Pancreas (tissue), 10 donors: ENCODE measurements around the gene CFAP74. TPM values are rescaled to one million over a fixed set of nuclear protein-coding genes. Genes with fewer than 3 reads are reported as not detected.

ENCODE experiments used
- ATAC-seq, 4 donors: fragments of 200-7000 bp; cut with Tn5 transposase; one replicate each; pipeline versions ENCODE4 v1.8.0 to v1.9.1; 2020; ENCODE audit warnings: mild to moderate bottlenecking in 4 of 4, moderate library complexity in 4 of 4
- DNase-seq, 6 donors: peaks; one replicate each; pipeline ENCODE4 v3.0.0-alpha.2; 2020
- FAIRE-seq: peaks from 2 replicates; lab custom pipeline; 2012; peaks lifted over from hg19 to GRCh38; lab: Jason Lieb, UNC
- H3K27ac ChIP-seq, 4 donors: fragments of 200-600 bp; sonication (generic); 1 replicate in 3 of 4; 2 replicates in 1 of 4; pipeline versions ENCODE4 v1.5.0 to v1.8.0; 2020
- H3K27me3 ChIP-seq, 4 donors: fragments of 200-600 bp; one replicate each; pipeline ENCODE4 v1.8.0; 2021
- H3K36me3 ChIP-seq, 3 donors: fragments of 200-600 bp; sonication (generic) in 1 of 3; one replicate each; pipeline versions ENCODE4 v1.5.0 to v1.8.0; 2020 to 2021
- H3K4me1 ChIP-seq, 3 donors: fragments of 200-600 bp; one replicate each; pipeline ENCODE4 v1.8.0; 2021
- H3K4me3 ChIP-seq, 4 donors: fragments of 200-600 bp; sonication (generic) in 2 of 4; one replicate each; pipeline versions ENCODE4 v1.5.0 to v1.8.0; 2020 to 2021
- H3K9me3 ChIP-seq, 4 donors: fragments of 200-600 bp; one replicate each; pipeline ENCODE4 v1.8.0; 2021
- WGBS, 2 donors: extraction: QIAGEN DNeasy Blood & Tissue Kit; methylation state at CpG; one replicate each; pipeline ENCODE4 v1.1.7; 2013; 5-methylcytosine and 5-hydroxymethylcytosine counted together
- intact Hi-C, 3 donors: fragments of 100-400 bp; cut with DNase I; formaldehyde crosslinking; loops; one replicate each; pipeline versions ENCODE4 v1.11.1 to v1.14.2; 2022
- polyA plus RNA-seq, 2 donors: library from polyadenylated mRNA; stranded (reverse); fragments of 200-250 nt; gene quantifications; one replicate each; pipeline ENCODE4 v1.2.3, GENCODE V29; 2013
- total RNA-seq, 6 donors: library from RNA; stranded (reverse); fragmentation: NEBNext Ultra II Directional in 4 of 6; extraction: Animal tissue kit (Norgen Biotek cat#: 25700) in 4 of 6; gene quantifications; one replicate each; pipeline versions ENCODE4 v1.2.1 to v1.2.4, GENCODE V29; 2021 to 2023
- TF ChIP-seq, protein P1 (sequence below), 4 donors: fragments of 200-600 bp; sonication (generic) in 3 of 4; IDR thresholded peaks; one replicate each; pipeline versions ENCODE4 v1.5.0 to v1.8.0; 2021; ENCODE audit warnings: antibody characterized with exemption in 4 of 4
- donor health status: healthy with polysubstance abuse.
- donor health status: DM: no; HTN: no; CAD: no; lungs with moderate emphysema.
- donor health status: DM: no; HTN: no; CAD: no.
- donor health status: control.
- donor health status: control.
- donor health status: Bipolar disorder and iron deficiency.
- donor health status: DM: yes; HTN: yes; CAD: no.
- donor health status: DM: no; HTN: no; CAD: no.
- donor health status: DM: no; HTN: no; CAD: no.
- donor health status: DM: yes; HTN: yes; CAD: no.

CFAP74 gene
- total and polyA plus RNA-seq, 8 donors, result 0.08 to 0.16 TPM; not detected in 6

DNA sequence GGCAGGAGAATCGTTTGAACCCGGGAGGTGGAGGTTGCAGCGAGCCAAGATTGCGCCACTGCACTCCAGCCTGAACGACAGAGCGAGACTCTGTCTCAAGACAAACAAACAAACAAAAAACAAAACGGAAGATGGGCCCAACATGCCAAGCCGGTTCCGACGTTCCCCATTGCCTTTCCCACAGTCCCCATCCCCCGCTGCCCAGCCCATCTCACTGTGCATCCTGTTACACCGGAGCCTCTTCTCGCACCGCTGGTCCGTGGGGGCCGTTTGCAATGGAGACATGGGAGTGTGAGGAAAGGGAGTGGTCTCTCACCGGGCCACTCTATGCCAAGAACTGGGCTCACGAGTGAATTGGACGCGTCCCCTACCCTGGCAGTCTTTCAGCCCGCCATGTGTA is 1.3 kb upstream of the CFAP74 start:
- ATAC-seq (no peak), DNase-seq (no peak), FAIRE-seq (no peak)
- intact Hi-C loops, result no loop called here
- no peaks in the 10 kb centered on the region for H3K9me3 ChIP-seq
- H3K4me3 ChIP-seq, result no peak overlapping the region
- H3K4me1 ChIP-seq, result no peaks in the 10 kb centered on the region
- TF ChIP-seq, protein P1, sequence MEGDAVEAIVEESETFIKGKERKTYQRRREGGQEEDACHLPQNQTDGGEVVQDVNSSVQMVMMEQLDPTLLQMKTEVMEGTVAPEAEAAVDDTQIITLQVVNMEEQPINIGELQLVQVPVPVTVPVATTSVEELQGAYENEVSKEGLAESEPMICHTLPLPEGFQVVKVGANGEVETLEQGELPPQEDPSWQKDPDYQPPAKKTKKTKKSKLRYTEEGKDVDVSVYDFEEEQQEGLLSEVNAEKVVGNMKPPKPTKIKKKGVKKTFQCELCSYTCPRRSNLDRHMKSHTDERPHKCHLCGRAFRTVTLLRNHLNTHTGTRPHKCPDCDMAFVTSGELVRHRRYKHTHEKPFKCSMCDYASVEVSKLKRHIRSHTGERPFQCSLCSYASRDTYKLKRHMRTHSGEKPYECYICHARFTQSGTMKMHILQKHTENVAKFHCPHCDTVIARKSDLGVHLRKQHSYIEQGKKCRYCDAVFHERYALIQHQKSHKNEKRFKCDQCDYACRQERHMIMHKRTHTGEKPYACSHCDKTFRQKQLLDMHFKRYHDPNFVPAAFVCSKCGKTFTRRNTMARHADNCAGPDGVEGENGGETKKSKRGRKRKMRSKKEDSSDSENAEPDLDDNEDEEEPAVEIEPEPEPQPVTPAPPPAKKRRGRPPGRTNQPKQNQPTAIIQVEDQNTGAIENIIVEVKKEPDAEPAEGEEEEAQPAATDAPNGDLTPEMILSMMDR (IDR thresholded peaks at IDR 0.05), result no peak
- 71 to 74% methylated on average over 21 of the region's 21 CpGs for WGBS, 2 donors
- H3K27ac ChIP-seq, result no peak overlapping the region
- H3K36me3 ChIP-seq, result no peaks in the 10 kb centered on the region
- H3K27me3 ChIP-seq, result peaks cover 0 to 12% (median 3%) of the 10 kb centered on the region in 4 donors

DNA sequence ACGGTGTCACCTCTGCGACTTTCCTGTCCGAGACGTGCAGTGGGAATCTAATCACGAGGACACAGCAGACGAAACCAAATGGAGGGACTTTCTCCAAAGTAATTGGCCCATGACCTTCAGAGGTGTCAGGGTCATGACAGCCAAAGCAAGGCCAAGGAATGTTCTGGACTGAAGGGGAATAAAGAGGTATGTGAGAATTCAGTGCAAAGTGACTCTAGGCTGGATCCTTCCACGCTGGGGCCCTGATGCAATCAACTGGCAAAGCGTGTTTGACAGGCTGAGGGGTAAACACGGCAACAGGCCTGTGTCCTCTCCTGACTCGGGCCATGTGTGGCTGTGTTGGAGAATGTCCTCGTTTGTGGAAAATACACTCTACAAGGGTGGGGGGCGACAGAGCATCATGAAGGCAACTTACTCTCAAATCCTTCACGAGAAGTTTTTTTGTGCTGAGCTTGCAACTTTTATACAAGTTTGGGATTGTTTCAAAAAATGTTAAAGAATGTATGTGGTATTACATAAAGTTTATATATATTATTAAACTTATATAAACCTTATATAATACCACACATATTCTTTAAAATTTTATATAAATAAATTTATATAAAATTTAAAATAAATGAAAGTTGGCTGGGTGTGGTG is 1.7 kb downstream of the CFAP74 start:
- FAIRE-seq, result no peak
- Histone ChIP-seq H3K36me3 (no peaks in the 10 kb centered on the region), H3K4me3 (no peak overlapping the region), H3K27ac (no peak overlapping the region), H3K9me3 (no peaks in the 10 kb centered on the region), H3K4me1 (no peaks in the 10 kb centered on the region), H3K27me3 (peaks cover 0 to 12% (median 3%) of the 10 kb centered on the region in 4 donors)
- no peak for ATAC-seq
- DNase-seq, result no peak
- intact Hi-C loops, result no loop called here
- WGBS, 2 donors, result 65 to 69% methylated on average over 13 of the region's 13 CpGs
- TF ChIP-seq, protein P1 (IDR thresholded peaks at IDR 0.05), result no peak

DNA sequence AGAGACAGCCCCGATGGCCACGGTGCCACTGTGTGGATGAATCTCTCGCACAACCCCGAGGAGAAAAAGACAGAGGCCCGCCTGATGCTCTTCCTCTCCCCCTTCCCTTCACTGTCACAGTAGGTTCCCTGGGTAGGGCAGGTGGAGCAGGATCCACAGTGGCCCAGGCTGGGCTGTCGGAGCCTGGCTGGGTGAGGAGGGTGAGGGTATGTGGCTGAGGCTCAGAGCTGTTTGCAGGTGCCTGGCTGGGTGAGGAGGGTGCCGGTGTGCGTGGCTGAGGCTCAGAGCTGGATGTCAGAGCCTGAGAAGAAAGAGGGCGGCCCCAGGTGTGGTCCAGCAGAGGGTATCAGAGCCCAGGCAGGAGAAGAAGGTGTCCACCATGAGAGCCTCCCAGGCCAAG is 2.7 kb downstream of the CFAP74 start:
- FAIRE-seq, result no peak
- H3K4me3 ChIP-seq, result no peak overlapping the region
- H3K9me3 ChIP-seq, result no peaks in the 10 kb centered on the region
- H3K27ac ChIP-seq, result no peak overlapping the region
- H3K4me1 ChIP-seq, result no peaks in the 10 kb centered on the region
- TF ChIP-seq, protein P1 (IDR thresholded peaks at IDR 0.05), result no peak
- ATAC-seq, result no peak
- 78 to 83% methylated on average over 9 of the region's 9 CpGs for WGBS, 2 donors
- intact Hi-C loops, result no loop called here
- no peaks in the 10 kb centered on the region for H3K36me3 ChIP-seq
- DNase-seq, result no peak
- peaks cover 0 to 12% (median 3%) of the 10 kb centered on the region in 4 donors for H3K27me3 ChIP-seq

DNA sequence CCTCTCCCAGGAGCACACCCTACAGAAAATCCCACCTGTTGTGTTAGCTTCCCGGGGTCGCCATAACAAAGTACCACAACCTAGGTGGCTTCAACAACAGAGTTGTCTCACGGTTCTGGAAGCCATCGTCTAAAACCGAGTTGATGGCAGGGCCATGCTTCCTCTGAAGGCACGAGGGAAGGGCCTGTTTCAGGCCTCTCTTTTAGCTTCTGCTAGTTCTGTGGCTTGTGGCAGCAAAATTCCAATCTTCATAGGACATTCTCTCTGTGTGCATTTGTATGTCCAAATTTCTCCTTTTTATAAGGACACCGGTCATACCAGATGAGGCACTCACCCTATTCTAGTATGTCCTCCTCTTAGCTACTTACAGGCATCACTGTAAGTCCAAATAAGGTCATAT is 3.2 kb downstream of the CFAP74 start:
- Histone ChIP-seq H3K27ac (no peak overlapping the region), H3K4me1 (no peaks in the 10 kb centered on the region), H3K4me3 (no peak overlapping the region), H3K9me3 (no peaks in the 10 kb centered on the region), H3K36me3 (no peaks in the 10 kb centered on the region), H3K27me3 (peaks cover 0 to 12% (median 3%) of the 10 kb centered on the region in 4 donors)
- intact Hi-C loops, result no loop called here
- 68 to 80% methylated on average over 7 of the region's 7 CpGs for WGBS, 2 donors
- TF ChIP-seq, protein P1 (IDR thresholded peaks at IDR 0.05), result no peak
- DNase-seq (no peak), ATAC-seq (no peak), FAIRE-seq (no peak)

DNA sequence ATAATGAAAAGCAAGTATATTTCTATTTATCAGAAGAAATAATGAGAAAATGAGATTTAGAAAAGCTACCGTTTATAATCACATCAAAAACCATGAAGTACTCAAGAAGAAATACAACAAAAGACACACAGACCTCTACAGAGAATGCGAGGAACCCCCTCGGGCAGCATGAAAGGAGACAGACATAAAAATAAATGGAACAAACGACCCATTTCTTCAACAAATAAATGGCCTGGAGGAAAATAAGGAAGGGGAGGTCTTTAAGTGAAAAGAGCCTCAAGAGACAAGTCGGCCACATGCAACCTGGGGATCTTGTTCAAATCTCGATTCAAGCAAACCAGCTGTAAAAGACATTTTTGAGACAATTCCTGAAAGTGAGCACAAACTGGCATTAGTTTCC is 6.0 kb downstream of the CFAP74 start:
- H3K9me3 ChIP-seq, result no peaks in the 10 kb centered on the region
- intact Hi-C loops, result no loop called here
- TF ChIP-seq, protein P1 (IDR thresholded peaks at IDR 0.05), result no peak
- DNase-seq (no peak), FAIRE-seq (no peak), ATAC-seq (no peak)
- H3K27me3 ChIP-seq, result no peaks in the 10 kb centered on the region
- WGBS, 2 donors, result 55 to 67% methylated on average over 6 of the region's 6 CpGs
- H3K36me3 ChIP-seq, result no peaks in the 10 kb centered on the region
- no peak overlapping the region for H3K4me3 ChIP-seq
- no peaks in the 10 kb centered on the region for H3K4me1 ChIP-seq
- no peak overlapping the region for H3K27ac ChIP-seq
